ENCODE measurements around the gene GAGE10.

The GAGE10 gene, protein sequence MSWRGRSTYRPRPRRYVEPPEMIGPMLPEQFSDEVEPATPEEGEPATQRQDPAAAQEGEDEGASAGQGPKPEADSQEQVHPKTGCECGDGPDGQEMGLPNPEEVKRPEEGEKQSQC

DNA sequence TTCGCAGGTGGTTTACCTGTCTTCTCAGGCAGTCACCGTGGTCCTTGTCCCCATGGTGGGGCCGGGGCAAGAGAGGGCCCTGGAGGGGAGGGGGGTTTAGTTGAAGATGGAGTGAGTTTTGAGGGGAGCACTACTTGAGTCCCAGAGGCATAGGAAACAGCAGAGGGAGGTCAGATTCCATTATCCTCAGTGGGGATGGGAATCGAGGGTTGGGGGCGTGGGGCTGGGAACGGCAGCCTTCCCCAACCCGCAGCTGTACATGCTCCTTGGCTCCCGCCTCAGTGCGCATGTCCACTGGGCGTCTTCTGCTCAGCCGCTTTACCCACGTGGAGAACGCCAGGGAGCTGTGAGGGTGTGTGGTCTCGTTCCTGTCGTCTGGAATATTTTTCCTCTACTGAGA lies at the start of gene GAGE10:
Gene GAGE10 (plus strand): TSS at position 301 of the 400 bp plus-strand sequence. CDS start 1,214 bp downstream, outside the sequence.
- in situ Hi-C loops (cut with MboI; ENCODE audit: low pct_unique_long_range_greater_than_20kb, low sequenced_read_pairs): no loop called here
- no peak for DNase-seq

DNA sequence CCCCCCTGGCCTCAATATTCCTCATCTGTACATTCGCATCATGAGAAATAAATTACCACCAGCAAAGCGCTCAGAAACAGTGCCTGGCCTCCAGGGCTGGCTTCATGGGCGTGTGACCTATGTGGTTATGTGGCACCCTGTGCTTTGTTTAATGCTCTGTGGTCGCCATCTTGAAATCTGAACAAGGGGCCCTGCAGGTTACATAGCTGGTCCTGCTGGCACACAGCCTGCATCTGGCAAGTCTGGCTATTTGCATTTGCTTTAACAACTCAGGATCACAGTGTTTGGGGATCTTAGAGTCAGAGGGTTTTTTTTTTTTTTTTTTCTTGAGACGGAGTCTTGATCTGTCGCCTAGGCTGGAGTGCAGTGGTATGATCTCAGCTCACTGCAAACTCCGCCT lies 48.8 kb upstream of the GAGE10 start:
- no peak for DNase-seq
- in situ Hi-C loops (cut with MboI; ENCODE audit: low pct_unique_long_range_greater_than_20kb, low sequenced_read_pairs): no loop called here

DNA sequence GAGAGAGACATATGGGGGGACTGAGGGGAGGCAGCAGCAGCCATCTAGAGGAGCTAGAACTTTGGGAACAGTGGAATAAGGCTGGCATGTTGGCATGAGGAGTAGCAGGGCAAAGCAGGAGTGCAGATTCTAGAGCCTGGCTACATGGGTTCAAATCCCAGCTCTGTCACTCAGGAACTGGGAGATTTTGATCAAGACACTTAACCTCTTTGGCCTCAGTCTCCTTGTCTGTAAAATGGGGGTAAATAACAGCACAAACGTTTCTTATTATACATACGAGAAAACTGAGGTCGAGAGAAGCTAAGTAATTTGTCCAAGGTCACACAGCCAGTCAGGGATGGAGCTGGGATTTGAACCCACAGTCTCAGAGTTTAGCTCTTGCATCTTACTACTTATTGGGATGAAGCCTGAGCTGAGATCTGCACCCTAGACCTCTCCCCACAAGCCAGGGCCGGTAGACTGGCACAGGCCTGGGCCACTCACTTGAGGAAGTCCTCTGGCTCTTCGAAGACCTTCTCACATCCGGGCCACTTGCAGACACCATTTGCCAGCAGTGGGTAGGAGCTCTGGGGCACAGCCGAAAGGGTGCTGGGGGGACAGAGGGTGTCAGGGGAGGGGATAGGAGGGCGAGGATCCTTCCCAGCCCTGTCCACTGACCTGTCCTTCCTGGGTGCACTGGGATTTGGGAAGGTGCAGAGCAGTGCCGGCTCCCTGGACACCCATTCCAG lies 47.0 kb upstream of the GAGE10 start:
- DNase-seq: no peak
- in situ Hi-C loops (cut with MboI; ENCODE audit: low pct_unique_long_range_greater_than_20kb, low sequenced_read_pairs): no loop called here

DNA sequence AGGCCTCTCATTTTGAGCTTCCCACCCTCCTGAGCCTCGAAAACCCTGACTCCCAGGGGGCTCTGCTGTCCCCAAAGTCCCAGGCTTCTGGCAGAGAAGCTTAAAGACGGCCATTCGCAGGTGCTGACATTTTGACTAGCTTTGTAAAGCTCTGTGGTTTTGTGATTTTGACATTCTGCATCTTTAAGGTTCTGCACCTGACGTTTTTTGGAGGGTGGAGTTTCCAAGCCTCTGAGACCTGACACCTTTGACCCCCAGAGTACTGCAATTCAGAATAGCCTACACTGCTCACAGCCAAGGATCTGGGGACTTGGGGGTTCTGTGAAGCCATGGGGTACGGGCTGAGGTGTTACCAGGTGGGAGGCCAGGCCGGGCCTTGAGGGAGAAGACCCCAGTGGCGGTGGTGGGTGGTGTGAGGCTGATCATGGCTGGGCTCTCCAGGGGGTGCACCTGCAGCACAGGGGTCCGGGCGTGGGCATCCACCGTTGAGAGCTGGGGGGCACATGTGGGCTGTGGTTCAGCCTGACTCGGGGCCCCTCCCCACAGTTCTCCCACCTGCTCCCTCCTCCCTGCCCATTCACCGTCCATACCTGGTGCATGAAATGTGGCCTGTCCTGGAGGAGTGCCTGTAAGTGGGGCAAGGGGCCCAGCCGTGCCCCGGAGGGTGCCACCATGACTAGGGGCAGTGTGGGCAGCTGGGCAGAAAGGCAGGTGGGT lies 46.2 kb upstream of the GAGE10 start:
- in situ Hi-C loops (cut with MboI; ENCODE audit: low pct_unique_long_range_greater_than_20kb, low sequenced_read_pairs): no loop called here
- DNase-seq: no peak

DNA sequence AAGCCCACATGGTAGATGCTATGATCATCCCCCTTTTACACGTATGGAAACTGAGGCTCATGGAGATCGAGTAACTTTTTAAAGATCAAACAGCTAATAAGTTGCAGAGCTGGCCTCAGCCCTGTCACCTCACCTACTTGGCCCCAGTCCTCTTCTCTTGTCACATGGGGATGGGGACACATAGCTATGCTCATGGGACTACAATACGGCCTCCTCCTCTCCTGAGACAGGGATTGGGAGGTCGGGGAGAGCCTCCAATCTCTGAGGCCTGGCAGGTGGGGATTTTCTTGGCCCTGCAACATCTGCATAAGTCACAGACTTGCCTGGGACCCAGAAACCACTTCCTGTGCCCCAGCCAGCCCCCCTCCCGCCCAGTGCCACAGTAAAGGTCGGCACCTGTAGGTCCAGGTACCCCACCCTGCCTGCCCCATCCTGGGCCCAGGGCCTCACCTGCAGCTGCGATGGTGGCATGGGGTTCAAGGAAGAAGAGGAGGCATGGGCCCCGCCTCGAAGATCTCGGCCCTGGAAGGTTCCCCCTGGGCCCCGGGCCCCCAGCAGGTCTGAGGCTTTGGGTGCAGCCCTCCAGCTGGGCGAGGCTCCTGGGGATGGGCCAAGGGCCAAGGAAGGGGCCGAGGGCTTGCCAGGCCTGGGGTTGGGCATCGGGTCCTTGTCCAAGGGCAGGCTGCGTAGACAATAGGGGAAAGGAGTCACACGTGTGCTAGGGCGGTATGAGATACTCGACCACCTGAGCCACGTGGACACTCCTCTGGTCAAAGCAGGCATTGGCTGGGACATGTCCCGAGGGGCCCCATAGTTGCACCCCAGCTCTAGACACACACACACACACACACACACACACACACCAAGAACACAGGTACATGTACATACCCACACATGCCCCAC lies 45.3 kb upstream of the GAGE10 start:
- DNase-seq: no peak
- in situ Hi-C loops (cut with MboI; ENCODE audit: low pct_unique_long_range_greater_than_20kb, low sequenced_read_pairs): no loop called here

DNA sequence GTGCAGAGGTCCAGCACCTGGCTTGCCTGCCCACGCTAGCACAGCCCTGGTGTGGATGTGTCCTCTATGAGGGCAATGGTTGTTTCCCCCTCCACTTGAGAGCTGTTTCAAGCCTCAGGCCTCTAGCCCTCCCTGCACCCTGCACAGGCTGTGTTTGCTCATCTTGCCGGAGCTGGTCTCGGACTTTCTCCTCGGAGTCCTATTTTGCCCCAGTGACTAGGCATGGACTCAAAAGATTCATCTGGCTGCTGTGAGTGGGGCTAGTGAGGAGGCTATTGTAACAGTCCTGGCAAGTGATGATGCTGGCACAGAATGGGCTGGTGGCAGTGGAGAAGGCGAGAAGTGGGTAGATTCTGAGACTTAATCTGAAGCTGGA lies 44.7 kb upstream of the GAGE10 start:
- DNase-seq: no peak
- in situ Hi-C loops (cut with MboI; ENCODE audit: low pct_unique_long_range_greater_than_20kb, low sequenced_read_pairs): no loop called here

DNA sequence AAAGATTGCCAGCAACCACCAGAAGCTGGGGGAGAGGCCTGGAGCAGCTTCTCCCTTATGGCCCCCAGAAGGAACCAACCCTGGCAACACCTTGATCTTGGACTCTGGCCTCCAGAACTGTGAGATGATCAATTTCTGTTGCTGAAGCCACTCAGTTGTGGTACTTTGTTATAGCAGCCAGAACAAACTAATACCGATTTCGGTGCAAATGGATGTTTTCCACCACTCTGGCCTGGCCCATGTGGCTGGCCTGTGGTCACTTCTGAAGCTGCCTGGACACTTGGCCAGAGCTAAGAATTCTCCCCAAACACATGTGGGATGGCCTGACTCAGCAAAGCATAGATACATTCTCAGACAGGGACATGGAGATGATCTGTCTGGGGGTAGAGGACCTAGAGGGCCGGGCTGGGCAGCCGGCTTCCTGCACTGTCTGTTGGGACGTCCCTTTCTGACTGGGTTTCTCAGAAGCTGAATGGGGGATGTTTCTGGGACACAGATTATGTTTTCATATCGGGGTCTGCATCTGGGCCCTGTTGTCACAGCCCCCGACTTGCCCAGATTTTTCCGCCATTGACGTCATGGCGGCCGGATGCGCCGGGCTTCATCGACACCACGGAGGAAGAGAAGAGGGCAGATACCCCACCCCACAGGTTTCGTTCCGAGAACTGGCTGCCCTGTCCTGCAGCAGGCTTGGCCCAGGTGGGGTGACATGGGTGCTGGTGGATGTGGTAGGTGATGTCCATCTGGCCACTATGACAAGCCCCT lies 43.0 kb upstream of the GAGE10 start:
- in situ Hi-C loops (cut with MboI; ENCODE audit: low pct_unique_long_range_greater_than_20kb, low sequenced_read_pairs): no loop called here
- no peak for DNase-seq

DNA sequence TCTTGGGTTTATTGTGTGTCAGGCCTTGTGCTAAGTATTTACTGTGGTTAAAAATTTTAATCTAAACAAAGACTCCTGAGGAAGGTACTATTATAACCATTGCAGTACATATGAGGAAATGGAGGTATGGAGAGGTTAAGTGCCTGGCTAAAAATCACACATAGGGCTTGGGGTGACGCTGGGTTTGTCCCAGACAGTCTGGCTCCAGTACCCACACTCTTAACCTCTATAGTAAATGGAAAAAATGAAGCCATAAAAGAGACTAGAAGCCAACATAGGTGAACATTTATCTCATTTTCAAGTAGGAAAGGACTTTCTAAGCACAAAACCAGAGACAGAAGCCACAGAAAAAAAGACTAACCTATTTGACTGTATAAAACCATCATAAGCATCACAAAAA lies 40.8 kb upstream of the GAGE10 start:
- in situ Hi-C loops (cut with MboI; ENCODE audit: low pct_unique_long_range_greater_than_20kb, low sequenced_read_pairs): no loop called here
- DNase-seq: no peak

DNA sequence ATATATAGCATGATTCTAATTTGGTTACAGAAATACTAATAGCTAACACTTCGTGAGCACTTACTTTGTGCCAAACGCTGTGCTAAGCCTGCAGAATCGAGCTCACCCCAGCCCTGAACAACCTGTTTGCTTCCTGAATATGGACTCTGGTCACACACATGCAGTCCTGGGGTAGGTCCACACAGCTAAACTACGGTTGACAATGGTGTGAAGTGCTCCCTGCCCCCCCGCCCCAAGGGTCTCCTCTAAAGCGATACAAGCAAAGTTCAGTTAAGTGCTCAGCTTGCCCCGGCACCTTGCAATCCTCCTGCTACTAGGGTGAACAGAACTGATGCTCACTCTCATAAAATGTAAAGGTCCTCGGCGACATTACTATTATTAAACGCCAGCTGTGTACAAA lies 39.8 kb upstream of the GAGE10 start:
- no peak for DNase-seq
- in situ Hi-C loops (cut with MboI; ENCODE audit: low pct_unique_long_range_greater_than_20kb, low sequenced_read_pairs): no loop called here

DNA sequence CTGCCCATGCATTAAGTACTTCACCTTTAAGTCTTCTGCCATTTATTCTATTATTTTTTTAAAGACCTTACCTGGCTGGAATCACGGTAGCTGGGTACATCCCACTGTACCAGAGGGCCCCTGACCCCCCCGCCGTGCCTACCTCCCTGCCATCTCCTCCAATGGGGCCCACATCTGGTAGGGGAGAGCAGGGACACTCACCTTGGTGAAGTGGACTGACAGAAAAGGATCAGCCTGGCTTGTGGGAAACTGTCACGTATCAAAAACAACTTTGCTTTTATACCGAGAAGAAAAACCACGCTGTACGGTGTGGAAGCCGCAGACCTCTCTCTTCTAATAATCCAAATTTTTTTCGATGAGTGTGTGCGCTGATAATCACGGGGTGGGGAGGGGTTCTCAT lies 39.0 kb upstream of the GAGE10 start, which contains the start of gene FOXP3:
Gene FOXP3 (minus strand): TSS at position 251 of the 400 bp plus-strand sequence. CDS start 6,205 bp downstream, outside the sequence.
- in situ Hi-C loops (cut with MboI; ENCODE audit: low pct_unique_long_range_greater_than_20kb, low sequenced_read_pairs): no loop called here
- DNase-seq: no peak

DNA sequence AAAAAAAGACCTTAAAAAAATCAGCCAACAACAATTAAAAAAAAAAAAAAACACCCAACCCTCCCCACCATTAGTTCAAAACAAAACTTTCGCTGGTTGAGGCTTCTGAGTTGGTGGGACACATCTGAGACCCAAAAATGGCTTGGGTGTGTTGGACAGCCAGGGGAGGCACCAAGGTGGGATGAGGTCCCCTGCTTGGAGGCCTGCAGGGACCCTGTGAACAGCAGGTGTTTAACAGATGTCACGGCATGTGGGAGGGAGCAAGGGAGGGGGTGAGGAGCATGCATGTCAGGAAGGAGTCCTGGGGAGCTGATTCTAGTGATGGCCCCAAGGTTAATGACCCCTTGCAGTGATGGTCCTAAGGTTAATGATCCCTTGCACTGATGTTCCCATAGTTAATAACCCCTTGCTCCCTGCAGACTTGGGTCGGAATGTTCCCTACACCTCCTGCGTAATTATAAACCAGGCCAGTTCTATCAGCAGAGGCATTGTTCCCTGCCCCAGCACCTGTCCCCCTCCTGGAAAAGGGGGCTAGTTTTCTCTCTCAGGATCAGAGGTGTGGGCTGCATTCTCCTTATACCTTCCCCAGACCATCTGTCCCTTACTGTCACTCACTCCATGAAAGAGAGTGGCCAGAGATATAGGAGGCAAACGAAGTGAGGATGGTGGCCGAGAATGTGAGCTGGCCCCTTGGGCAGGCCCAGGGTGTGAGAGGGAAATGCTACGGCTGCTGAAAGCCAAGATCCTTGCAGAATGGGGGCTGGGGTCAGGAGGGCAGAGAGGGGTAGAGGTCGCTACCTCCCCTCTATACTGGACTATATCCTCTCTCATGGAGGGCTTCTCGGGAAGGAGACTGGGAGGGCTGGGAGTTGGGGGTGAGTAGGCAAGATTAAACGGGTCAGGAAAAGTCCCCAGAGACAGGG lies 36.7 kb upstream of the GAGE10 start:
- DNase-seq: no peak
- in situ Hi-C loops (cut with MboI; ENCODE audit: low pct_unique_long_range_greater_than_20kb, low sequenced_read_pairs): no loop called here

DNA sequence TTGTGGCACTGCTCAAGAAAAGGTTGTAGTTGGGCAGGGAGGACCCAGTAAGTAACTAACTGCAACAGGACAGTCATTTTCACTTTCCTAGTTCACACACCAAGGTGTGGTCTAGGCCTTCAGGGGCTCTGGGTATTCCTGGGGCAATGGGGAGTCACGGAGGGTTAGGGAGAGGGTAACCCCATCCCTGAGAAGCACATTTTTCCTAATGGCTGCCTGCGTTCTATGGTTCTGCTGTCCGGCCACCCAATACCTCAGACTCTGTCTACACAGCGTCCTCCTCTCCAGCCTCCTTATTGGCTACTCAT lies 34.8 kb upstream of the GAGE10 start:
- in situ Hi-C loops (cut with MboI; ENCODE audit: low pct_unique_long_range_greater_than_20kb, low sequenced_read_pairs): no loop called here

DNA sequence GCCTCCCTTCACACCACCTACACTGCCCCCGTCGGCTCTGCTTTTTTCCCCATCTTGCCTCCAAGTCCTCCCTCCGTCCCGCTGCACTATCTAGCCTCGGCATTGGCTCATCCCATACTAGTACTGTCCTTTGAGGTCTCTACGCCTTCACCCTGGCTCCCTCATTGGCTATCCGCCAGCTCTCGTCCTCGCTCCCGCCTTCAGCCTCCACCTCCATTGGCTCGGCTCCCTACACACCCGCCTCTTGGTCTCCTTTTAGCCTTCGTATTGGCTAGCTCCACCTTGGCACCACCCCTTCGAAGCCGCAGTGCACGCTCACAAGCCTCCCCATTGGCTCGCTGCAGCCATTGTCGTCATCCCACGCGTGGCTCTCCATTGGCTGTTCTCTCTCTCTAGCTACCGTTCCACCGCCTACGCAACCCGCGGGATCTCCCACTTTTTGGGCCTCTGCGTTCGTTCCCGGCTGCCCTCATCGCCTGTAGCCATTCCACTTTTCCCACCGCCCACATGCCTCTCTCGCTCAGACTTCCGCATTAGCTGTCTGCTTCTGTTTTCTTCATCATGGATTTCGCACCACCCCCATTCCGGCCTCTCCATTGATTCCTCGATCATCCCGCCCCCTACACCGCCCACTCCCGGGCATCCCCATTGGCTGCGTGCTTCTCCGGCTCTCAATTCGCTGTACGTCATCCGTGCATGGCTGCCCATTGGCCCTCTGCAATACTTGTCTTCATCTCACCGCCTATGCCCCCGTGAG lies 34.3 kb upstream of the GAGE10 start:
- DNase-seq: peak; percentile 100
- in situ Hi-C loops (cut with MboI; ENCODE audit: low pct_unique_long_range_greater_than_20kb, low sequenced_read_pairs): no loop called here

More for the DNA sequence above, 34.8 kb upstream of the GAGE10 start:
- no peak for DNase-seq

DNA sequence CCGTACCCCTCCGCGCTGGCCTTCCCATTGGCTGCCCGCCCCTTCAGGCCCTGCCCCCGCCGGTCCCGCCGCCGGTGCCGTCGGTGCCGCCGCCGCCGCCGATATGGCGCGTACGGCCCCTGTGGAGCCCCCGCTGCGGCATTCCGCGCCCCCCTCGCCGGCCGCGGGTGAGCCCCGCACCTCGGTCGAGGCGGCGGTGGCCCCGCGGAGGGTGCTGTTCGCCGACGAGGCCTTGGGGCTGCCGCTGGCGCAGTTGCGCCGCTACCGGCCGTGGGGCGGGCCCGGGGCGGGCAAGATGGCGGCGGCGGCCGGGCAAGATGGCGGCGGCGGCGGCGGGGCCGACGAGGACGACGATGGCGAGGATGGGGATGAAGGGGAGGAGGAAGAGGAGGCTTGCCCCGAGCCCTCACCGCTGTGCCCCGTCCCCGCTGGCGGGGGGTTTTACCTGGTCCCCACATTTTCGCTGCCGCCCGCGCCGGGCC lies 33.6 kb upstream of the GAGE10 start, which contains the start of gene PPP1R3F:
Gene PPP1R3F (plus strand): TSS at position 27 of the 482 bp plus-strand sequence. CDS start 77 bp downstream, at position 104.
- DNase-seq: peak; percentile 32
- in situ Hi-C loops (cut with MboI; ENCODE audit: low pct_unique_long_range_greater_than_20kb, low sequenced_read_pairs): no loop called here

DNA sequence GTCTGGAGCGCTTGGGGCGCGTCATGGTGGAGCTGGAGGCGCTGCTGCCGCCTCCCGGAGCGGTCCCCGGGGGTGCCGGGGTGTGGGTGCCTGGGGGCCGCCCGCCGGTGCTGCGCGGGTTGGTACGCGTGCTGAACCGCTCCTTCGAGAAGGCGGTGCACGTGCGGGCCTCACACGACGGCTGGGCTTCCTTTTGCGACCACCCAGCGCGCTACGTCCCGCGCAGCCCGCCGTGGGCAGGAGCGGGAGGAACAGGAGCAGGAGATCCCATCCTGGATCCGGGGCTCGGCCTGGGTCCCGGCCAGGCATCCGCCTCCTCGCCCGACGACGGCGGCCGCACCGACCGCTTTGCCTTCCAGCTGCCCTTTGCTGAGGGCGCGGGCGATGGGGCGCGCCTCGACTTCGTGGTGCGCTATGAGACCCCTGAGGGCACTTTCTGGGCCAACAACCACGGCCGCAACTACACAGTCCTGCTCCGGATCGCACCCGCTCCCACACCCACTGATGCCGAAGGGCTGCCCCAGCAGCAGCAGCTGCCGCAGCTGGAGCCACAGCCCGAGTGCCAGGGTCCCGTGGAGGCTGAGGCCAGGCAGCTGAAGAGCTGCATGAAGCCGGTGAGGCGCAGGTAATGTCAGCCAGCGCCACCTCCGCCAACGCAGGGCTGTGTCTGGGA lies 33.1 kb upstream of the GAGE10 start:
- no peak for DNase-seq
- in situ Hi-C loops (cut with MboI; ENCODE audit: low pct_unique_long_range_greater_than_20kb, low sequenced_read_pairs): no loop called here

DNA sequence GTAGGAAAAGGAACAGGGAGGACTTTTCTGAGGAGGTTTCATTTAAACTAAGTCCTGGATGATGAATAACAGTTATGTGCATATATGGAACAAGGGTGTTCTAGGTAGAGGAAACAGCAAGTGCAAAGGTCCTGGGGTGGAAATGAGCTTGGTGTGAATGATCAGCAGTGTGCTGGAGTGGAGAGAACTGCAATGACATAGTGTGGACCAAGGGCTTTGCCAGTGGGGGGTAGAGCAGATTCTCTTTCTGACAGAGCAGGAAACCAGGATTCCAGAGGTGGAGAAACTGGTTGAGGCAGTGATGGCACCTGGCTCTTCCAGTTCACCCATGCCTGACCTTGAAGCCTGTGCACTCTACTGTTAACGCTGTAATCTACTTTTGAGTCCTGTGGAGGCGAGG lies 32.1 kb upstream of the GAGE10 start:
- in situ Hi-C loops (cut with MboI; ENCODE audit: low pct_unique_long_range_greater_than_20kb, low sequenced_read_pairs): no loop called here
- DNase-seq: no peak

DNA sequence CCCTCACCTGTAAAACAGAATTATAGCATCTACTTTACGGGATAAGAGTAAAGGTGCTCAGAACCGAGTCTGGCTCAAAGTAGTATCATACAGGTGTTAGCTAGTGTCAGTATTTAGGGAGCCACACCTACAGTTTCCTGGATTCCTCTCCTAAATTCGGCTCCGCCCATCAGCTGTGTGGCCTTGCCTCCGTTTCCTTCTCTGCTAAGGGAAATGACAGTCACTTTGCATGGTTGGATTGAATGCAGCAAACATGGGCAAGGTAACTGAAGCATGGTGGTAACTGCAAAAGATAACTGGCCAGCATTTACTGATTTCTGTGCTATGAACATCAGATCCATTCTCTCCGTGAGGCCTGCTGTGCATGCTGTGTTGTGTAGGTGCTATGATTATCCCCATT lies 31.0 kb upstream of the GAGE10 start:
- in situ Hi-C loops (cut with MboI; ENCODE audit: low pct_unique_long_range_greater_than_20kb, low sequenced_read_pairs): no loop called here

More for the DNA sequence above, 31.0 kb upstream of the GAGE10 start:
- DNase-seq: no peak

All from KBM-7 (cell line).